GM23338 (cell line): Measurements from ENCODE around the gene SH3RF3. TPM values are rescaled to one million over a fixed set of nuclear protein-coding genes. Genes with fewer than 3 reads are reported as not detected.

ENCODE experiments used
- ATAC-seq: fragments of 200-7000 bp; cut with Tn5 transposase; 3 replicates; pipeline ENCODE4 v1.9.1; 2020
- DNase-seq: peaks from one replicate; pipeline ENCODE4 v3.0.0-alpha.2; 2015; ENCODE audit warnings: low spot score
- H2AFZ ChIP-seq: fragments of 200-600 bp; sonication (generic); 2 replicates; pipeline ENCODE4 v1.8.0; 2016; ENCODE audit warnings: antibody characterized with exemption, mild to moderate bottlenecking, moderate library complexity
- H3F3A ChIP-seq: fragments of 200-600 bp; sonication (generic); replicated peaks from 2 replicates; pipeline ENCODE4 v1.8.0; 2017; ENCODE audit warnings: antibody characterized with exemption, mixed run types, low read depth
- H3K27ac ChIP-seq: fragments of 200-600 bp; sonication (generic); 2 replicates; pipeline ENCODE4 v1.6.1; 2016; ENCODE audit warnings: low read depth
- H3K27me3 ChIP-seq: fragments of 200-600 bp; sonication (generic); 2 replicates; pipeline ENCODE4 v1.8.0; 2016; ENCODE audit warnings: mild to moderate bottlenecking, mixed run types, moderate library complexity; ENCODE audit not compliant: insufficient read depth
- H3K36me3 ChIP-seq: fragments of 200-600 bp; sonication (generic); 2 replicates; pipeline ENCODE4 v1.8.0; 2016; ENCODE audit warnings: mild to moderate bottlenecking; ENCODE audit not compliant: insufficient read depth
- H3K4me1 ChIP-seq: fragments of 200-600 bp; sonication (generic); 2 replicates; pipeline ENCODE4 v1.8.0; 2016; ENCODE audit warnings: mild to moderate bottlenecking, moderate library complexity; ENCODE audit not compliant: insufficient read depth
- H3K4me2 ChIP-seq: fragments of 200-600 bp; sonication (generic); 2 replicates; pipeline ENCODE4 v1.7.1; 2017; ENCODE audit warnings: mixed run types
- H3K4me3 ChIP-seq: fragments of 200-600 bp; sonication (generic); 2 replicates; pipeline ENCODE4 v1.6.1; 2016; ENCODE audit warnings: mixed run types
- H3K79me2 ChIP-seq: fragments of 200-600 bp; sonication (generic); replicated peaks from 2 replicates; pipeline ENCODE4 v1.8.0; 2017; ENCODE audit warnings: mild to moderate bottlenecking; ENCODE audit not compliant: insufficient read depth
- H3K9me2 ChIP-seq: fragments of 200-600 bp; sonication (generic); 2 replicates; pipeline ENCODE4 v1.8.0; 2017; ENCODE audit not compliant: insufficient read depth
- H4K20me1 ChIP-seq: fragments of 200-600 bp; sonication (generic); replicated peaks from 2 replicates; pipeline ENCODE4 v1.8.0; 2017; ENCODE audit warnings: mild to moderate bottlenecking; ENCODE audit not compliant: insufficient read depth
- H3K27ac Mint-ChIP-seq: 2 replicates; pipeline ENCODE4 v1.8.0; 2020; ENCODE audit warnings: inconsistent platforms, mild to moderate bottlenecking, moderate library complexity, mixed read lengths
- H3K27me3 Mint-ChIP-seq: 3 replicates; pipeline ENCODE4 v1.8.0; 2022; ENCODE audit warnings: low read depth, mild to moderate bottlenecking, moderate library complexity, mixed read lengths, inconsistent platforms; ENCODE audit not compliant: insufficient read depth, poor library complexity
- H3K36me3 Mint-ChIP-seq: 3 replicates; pipeline ENCODE4 v1.8.0; 2021; ENCODE audit warnings: low read depth, mild to moderate bottlenecking, inconsistent platforms, moderate library complexity, mixed read lengths
- H3K4me1 Mint-ChIP-seq: 3 replicates; pipeline ENCODE4 v1.8.0; 2020; ENCODE audit warnings: mild to moderate bottlenecking, inconsistent platforms, mixed read lengths
- H3K4me3 Mint-ChIP-seq: 3 replicates; pipeline ENCODE4 v1.8.0; 2021; ENCODE audit warnings: moderate library complexity, mild to moderate bottlenecking, inconsistent platforms, mixed read lengths
- H3K9me3 Mint-ChIP-seq: 3 replicates; pipeline ENCODE4 v1.8.0; 2020; ENCODE audit warnings: moderate library complexity, mild to moderate bottlenecking, inconsistent platforms, mixed read lengths
- CREB1 ChIP-seq: fragments of 250-450 bp; sonication (Bioruptor Pico); IDR thresholded peaks from 2 replicates; pipeline ENCODE4 v1.5.0; 2020; ENCODE audit warnings: low read depth, mild to moderate bottlenecking, moderate library complexity
- CTCF ChIP-seq, 2 experiments: fragments of 200-600 bp in 1 of 2; sonication (generic) in 1 of 2; conservative IDR thresholded peaks; 2 replicates each; pipeline versions ENCODE4 v1.5.1 to v1.6.1; 2016 to 2017; ENCODE audit warnings: antibody characterized with exemption in 2 of 2, low read depth in 2 of 2, mild to moderate bottlenecking in 2 of 2, moderate library complexity in 1 of 2
- ETS1 ChIP-seq: IDR thresholded peaks from 2 replicates; pipeline ENCODE4 v1.6.1; 2016; ENCODE audit warnings: antibody characterized with exemption
- EZH2 ChIP-seq: fragments of 200-600 bp; sonication (generic); IDR thresholded peaks from one replicate; pipeline ENCODE4 v1.8.0; 2017; ENCODE audit warnings: antibody characterized with exemption, mild to moderate bottlenecking, low read depth; ENCODE audit not compliant: unreplicated experiment
- EZH2phosphoT487 ChIP-seq: fragments of 200-600 bp; sonication (generic); IDR thresholded peaks from one replicate; pipeline ENCODE4 v1.8.1; 2018; ENCODE audit warnings: antibody characterized with exemption; ENCODE audit not compliant: unreplicated experiment
- JUNB ChIP-seq: IDR thresholded peaks from one replicate; pipeline ENCODE4 v1.6.1; 2016; ENCODE audit warnings: antibody characterized with exemption; ENCODE audit not compliant: unreplicated experiment
- NANOG ChIP-seq: IDR thresholded peaks from 2 replicates; pipeline ENCODE4 v1.6.1; 2016; ENCODE audit warnings: antibody characterized with exemption, borderline replicate concordance
- POLR2AphosphoS5 ChIP-seq: IDR thresholded peaks from 2 replicates; pipeline ENCODE4 v1.6.1; 2016; ENCODE audit warnings: antibody characterized with exemption, low read depth
- REST ChIP-seq: IDR thresholded peaks from one replicate; pipeline ENCODE4 v1.6.1; 2018; ENCODE audit warnings: antibody characterized with exemption; ENCODE audit not compliant: unreplicated experiment
- STAT1 ChIP-seq: IDR thresholded peaks from one replicate; pipeline ENCODE4 v1.6.1; 2016; ENCODE audit warnings: antibody characterized with exemption; ENCODE audit not compliant: unreplicated experiment
- ZNF114 ChIP-seq: fragments of 250-450 bp; sonication (Bioruptor Pico); IDR thresholded peaks from 2 replicates; pipeline ENCODE4 v1.5.0; 2020; ENCODE audit warnings: mild to moderate bottlenecking, moderate library complexity
- ZNF331 ChIP-seq: fragments of 250-450 bp; sonication (Bioruptor Pico); IDR thresholded peaks from 2 replicates; pipeline ENCODE4 v1.5.0; 2020; ENCODE audit warnings: low read depth, mild to moderate bottlenecking, moderate library complexity
- ZNF462 ChIP-seq: fragments of 250-450 bp; sonication (Bioruptor Pico); IDR thresholded peaks from 2 replicates; pipeline ENCODE4 v1.5.0; 2020; ENCODE audit warnings: mild to moderate bottlenecking, moderate library complexity
- polyA plus RNA-seq: library from polyadenylated mRNA; unstranded; fragments of >200 nt; fragmentation: Nextera tagmentation; extraction: Ambion mirVana; gene quantifications from 2 replicates; pipeline ENCODE4 v1.2.1, GENCODE V29; 2016
- total RNA-seq: library from RNA; depleted of rRNA; stranded (reverse); fragments of >200 nt; shearing (Covaris generic); gene quantifications from 2 replicates; pipeline ENCODE4 v1.2.3, GENCODE V29; 2014

The SH3RF3 gene
- total and polyA plus RNA-seq, 2 experiments from 2014 or later, result 0.11 to 0.63 TPM

GRCh38 chr2:109427661-109428091 lies 298.7 kb downstream of the SH3RF3 start:
- no peak overlapping the region for H3K27ac Mint-ChIP-seq
- no peaks in the 10 kb centered on the region for H3K36me3 Mint-ChIP-seq
- no peaks in the 10 kb centered on the region for H3K79me2 ChIP-seq
- H3K27me3 Mint-ChIP-seq, result peaks cover 6% of the 10 kb centered on the region
- no peaks in the 10 kb centered on the region for H3F3A ChIP-seq
- H3K27ac ChIP-seq, result no peak overlapping the region
- DNase-seq (no peak), ATAC-seq (no peak)
- H3K4me1 ChIP-seq, result no peaks in the 10 kb centered on the region
- no peak overlapping the region for H3K4me3 ChIP-seq
- no peak overlapping the region for H3K4me2 ChIP-seq
- no peak overlapping the region for H2AFZ ChIP-seq
- no peak overlapping the region for H3K4me3 Mint-ChIP-seq
- TF ChIP-seq ZNF114 (CRISPR knock-in tag) (no peak), NANOG (no peak), ZNF462 (CRISPR knock-in tag) (no peak), EZH2phosphoT487 (no peak), EZH2 (no peak), CREB1 (CRISPR knock-in tag) (no peak), JUNB (no peak), CTCF (conservative IDR thresholded peaks at IDR 0.05; ENCODE audit: low read depth in 2 of 2) (no peak), ZNF331 (no peak), STAT1 (no peak), POLR2AphosphoS5 (no peak), REST (no peak), ETS1 (no peak)
- H3K4me1 Mint-ChIP-seq, result no peaks in the 10 kb centered on the region; the same call in 2 of the 3 replicates
- no peaks in the 10 kb centered on the region for H3K27me3 ChIP-seq
- no peaks in the 10 kb centered on the region for H3K9me3 Mint-ChIP-seq
- no peaks in the 10 kb centered on the region for H3K36me3 ChIP-seq
- H3K9me2 ChIP-seq, result 0 out of 2 replicates have a peak, but pooled peaks cover 3% of the 10 kb centered on the region
- no peaks in the 10 kb centered on the region for H4K20me1 ChIP-seq
